ENCODE results near the gene EMP1. TPM values are rescaled to one million over a fixed set of nuclear protein-coding genes. Genes with fewer than 3 reads are reported as not detected.

Gene EMP1
- total RNA-seq, 4 donors from 2014 or later, result 231 to 489 (median 258) TPM

GRCh38 chr12:13210236-13211190 is 14.0 kb downstream of the EMP1 start:
- 50 to 58% methylated on average over 4 of the region's 4 CpGs for WGBS, 2 donors
- no peak for TF ChIP-seq CTCF (IDR thresholded peaks at IDR 0.05)
- Histone ChIP-seq H3K27me3 (no peaks in the 10 kb centered on the region), H3K4me1 (peaks cover 4 to 74% (median 53%) of the 10 kb centered on the region in 4 donors), H3K4me3 (no peak overlapping the region), H3K36me3 (peaks cover 0 to 32% (median 3%) of the 10 kb centered on the region in 3 donors), H3K9me3 (no peaks in the 10 kb centered on the region), H3K27ac (peak overlapping the region in 2 of 4 donors; percentile 26 to 67)
- DNase-seq (ENCODE audit: low spot score in 2 of 2), result no peak

DNA sequence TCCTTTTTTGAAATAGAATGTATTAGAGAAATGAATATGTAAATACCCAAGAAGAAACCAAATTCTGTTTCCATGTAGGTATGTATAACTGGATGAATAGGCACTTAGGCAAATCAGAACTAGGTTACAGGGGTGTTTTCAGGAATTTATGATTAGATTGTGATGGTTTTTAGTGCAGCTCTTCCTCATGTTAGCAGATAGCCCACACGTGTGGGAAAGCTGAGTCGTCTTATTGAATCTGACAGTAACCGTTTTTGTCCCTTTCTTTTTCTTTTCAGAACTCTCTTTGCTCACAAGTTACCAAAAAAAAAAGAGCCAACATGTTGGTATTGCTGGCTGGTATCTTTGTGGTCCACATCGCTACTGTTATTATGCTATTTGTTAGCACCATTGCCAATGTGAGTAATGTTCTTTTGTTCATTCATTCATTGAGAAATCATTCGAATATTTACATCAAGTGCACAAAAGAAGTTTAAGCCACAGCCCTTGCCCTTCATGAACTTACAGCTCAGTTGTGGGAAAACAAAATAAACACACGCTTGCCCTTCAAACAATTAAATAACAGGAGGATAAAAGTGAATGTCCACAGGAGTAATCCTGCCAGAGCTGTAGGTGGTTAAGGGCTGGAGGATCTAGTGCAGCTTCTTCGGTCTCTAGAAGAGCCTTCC is 14.8 kb downstream of the EMP1 start:
- peak overlapping the region in 2 of 4 donors; percentile 56 to 67 for H3K27ac ChIP-seq

GRCh38 chr12:13211859-13212664 is 15.5 kb downstream of the EMP1 start:
- 55 to 60% methylated on average over 8 of the region's 8 CpGs for WGBS, 2 donors
- Histone ChIP-seq H3K4me1 (peaks cover 4 to 58% (median 42%) of the 10 kb centered on the region in 4 donors), H3K27me3 (no peaks in the 10 kb centered on the region), H3K27ac (peak overlapping the region in 2 of 4 donors; percentile 56 to 67), H3K4me3 (no peak overlapping the region), H3K36me3 (peaks cover 0 to 47% (median 3%) of the 10 kb centered on the region in 3 donors), H3K9me3 (peaks cover 0 to 3% (median 0%) of the 10 kb centered on the region in 4 donors)
- no peak for TF ChIP-seq POLR2A (IDR thresholded peaks at IDR 0.05)
- peak; percentile 62 to 85 (median 77) for TF ChIP-seq CTCF (IDR thresholded peaks at IDR 0.05)
- DNase-seq (ENCODE audit: low spot score in 2 of 2), result peak; percentile 40 to 80

More for the DNA sequence above, 14.8 kb downstream of the EMP1 start:
- Histone ChIP-seq H3K9me3 (peaks cover 0 to 3% (median 0%) of the 10 kb centered on the region in 4 donors), H3K4me3 (no peak overlapping the region), H3K36me3 (peaks cover 0 to 40% (median 3%) of the 10 kb centered on the region in 3 donors), H3K4me1 (peaks cover 4 to 66% (median 46%) of the 10 kb centered on the region in 4 donors), H3K27me3 (no peaks in the 10 kb centered on the region)
- DNase-seq (ENCODE audit: low spot score in 2 of 2), result no peak
- TF ChIP-seq CTCF (IDR thresholded peaks at IDR 0.05) (no peak), POLR2A (IDR thresholded peaks at IDR 0.05) (no peak), EP300 (IDR thresholded peaks at IDR 0.05) (no peak)
- WGBS, 2 donors, result 25 to 27% methylated on average over 7 of the region's 7 CpGs

DNA sequence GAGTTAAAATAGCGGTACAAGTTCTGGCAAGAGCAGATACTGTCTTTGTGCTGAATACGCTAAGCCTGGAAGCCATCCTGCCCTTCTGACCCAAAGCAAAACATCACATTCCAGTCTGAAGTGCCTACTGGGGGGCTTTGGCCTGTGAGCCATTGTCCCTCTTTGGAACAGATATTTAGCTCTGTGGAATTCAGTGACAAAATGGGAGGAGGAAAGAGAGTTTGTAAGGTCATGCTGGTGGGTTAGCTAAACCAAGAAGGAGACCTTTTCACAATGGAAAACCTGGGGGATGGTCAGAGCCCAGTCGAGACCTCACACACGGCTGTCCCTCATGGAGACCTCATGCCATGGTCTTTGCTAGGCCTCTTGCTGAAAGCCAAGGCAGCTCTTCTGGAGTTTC is 18.5 kb downstream of the EMP1 start:
- WGBS, 2 donors, result 77 to 78% methylated on average over 4 of the region's 4 CpGs
- Histone ChIP-seq H3K36me3 (peaks cover 0 to 72% (median 3%) of the 10 kb centered on the region in 3 donors), H3K27me3 (no peaks in the 10 kb centered on the region), H3K4me1 (peaks cover 0 to 28% (median 17%) of the 10 kb centered on the region in 4 donors), H3K27ac (no peak overlapping the region), H3K9me3 (peaks cover 0 to 9% (median 0%) of the 10 kb centered on the region in 4 donors), H3K4me3 (no peak overlapping the region)
- DNase-seq (ENCODE audit: low spot score in 2 of 2), result no peak
- TF ChIP-seq EP300 (IDR thresholded peaks at IDR 0.05), result no peak
- TF ChIP-seq CTCF (IDR thresholded peaks at IDR 0.05), result no peak
- TF ChIP-seq POLR2A (IDR thresholded peaks at IDR 0.05), result no peak

Measured in tibial nerve (tissue), 4 donors.